Cardiac fibroblast (primary cell): ENCODE data around the gene PIP4K2A.

Source experiments
- DNase-seq, 2 donors: peaks; one replicate each; pipeline versions ENCODE4 v3.0.0 to v3.0.0-alpha.2; 2010; ENCODE audit warnings: low read depth in 2 of 2
- H3K4me3 ChIP-seq, 2 donors: replicated peaks in 1 of 2; 1 replicate in 1 of 2; 2 replicates in 1 of 2; pipeline ENCODE4 v1.5.1; 2011; ENCODE audit warnings: low read depth in 2 of 2, low read length in 2 of 2, mild to moderate bottlenecking in 2 of 2, moderate library complexity in 1 of 2
- CTCF ChIP-seq: IDR thresholded peaks from one replicate; pipeline ENCODE4 v1.5.1; 2011; ENCODE audit warnings: low read depth, mild to moderate bottlenecking, low read length, inconsistent platforms

Gene PIP4K2A

DNA sequence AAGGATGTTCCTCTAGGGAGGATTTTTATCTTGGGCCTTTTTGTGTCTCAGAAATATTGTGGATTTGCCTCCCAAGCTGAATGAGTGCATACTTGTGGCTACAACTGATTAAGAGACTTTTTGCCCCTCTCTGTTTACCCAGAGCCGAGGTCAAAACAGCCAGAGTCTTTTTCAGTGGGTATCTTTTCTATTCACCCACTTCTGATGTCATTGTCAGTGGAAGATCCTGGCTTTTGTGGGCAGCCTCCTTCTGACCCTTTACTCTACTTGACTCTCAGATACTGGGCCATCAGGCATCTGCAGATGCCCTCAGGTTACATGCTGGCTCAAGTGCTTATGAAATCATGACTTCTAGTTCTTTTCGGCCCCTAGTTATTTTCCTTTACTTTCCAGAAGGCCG is 19.6 kb upstream of the PIP4K2A start:
- no peak overlapping the region for H3K4me3 ChIP-seq
- TF ChIP-seq CTCF, result no peak

GRCh38 chr10:22727663-22728062 is 13.3 kb upstream of the PIP4K2A start:
- no peak for TF ChIP-seq CTCF
- DNase-seq, result no peak
- no peak overlapping the region for H3K4me3 ChIP-seq

More for the DNA sequence above, 19.6 kb upstream of the PIP4K2A start:
- DNase-seq, result no peak

DNA sequence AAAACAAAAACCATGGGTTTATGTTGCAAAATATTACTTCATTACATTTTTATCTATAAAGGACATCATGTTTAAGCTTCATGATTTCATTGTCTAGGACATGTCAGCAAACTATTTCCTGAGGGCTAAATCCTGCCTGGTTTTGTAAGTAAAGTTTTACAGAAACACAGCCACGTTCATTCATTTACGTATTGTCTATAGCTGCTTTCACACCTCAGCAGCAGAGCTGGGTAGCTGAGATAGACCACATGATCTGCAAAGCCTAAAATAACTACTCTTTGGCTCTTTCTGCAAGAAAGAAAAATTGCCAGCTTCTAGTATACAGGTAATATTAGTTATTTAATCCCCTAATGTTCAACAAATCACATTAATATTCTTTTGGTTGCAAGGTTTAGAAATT is 12.7 kb upstream of the PIP4K2A start:
- no peak for TF ChIP-seq CTCF

DNA sequence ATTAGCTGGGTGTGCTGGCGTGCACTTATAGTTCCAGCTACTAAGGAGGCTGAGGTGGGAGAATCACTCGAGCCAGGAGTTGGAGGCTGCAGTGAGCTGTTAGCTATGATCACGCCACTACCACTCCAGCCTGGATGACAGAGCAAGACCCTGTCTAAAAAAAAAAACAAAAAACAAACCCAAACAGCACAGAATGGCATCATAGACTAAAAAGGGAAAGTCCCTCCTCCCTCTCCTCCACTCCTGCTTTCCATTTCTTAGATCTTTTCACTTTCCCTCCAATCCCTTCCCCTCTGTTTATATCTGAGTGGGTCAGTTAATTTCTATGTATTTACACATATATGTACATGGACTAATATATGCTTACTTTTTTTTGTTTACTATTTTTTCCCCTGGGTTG is 10.4 kb upstream of the PIP4K2A start:
- DNase-seq, result no peak
- TF ChIP-seq CTCF, result no peak
- H3K4me3 ChIP-seq, result no peak overlapping the region

More for the DNA sequence above, 12.7 kb upstream of the PIP4K2A start:
- no peak for DNase-seq
- no peak overlapping the region for H3K4me3 ChIP-seq

DNA sequence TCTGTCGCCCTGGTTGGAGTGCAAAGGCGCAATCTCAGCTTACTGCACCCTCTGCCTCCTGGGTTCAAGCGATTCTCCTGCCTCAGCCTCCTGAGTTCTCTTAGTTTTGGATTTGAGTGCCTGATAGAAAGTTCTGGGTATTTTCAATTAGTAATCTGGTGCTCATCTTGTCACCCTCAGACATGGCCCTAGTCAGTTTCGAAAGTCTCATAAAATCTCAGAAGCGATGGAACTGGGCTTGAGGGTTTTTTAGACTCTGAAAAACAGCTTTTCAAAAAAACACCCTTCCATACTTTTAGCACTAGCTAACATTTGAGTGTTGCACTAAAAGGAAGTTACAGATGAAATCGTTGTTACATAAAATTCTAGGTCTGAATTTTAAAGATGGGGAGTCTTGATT is 9.4 kb upstream of the PIP4K2A start:
- no peak for TF ChIP-seq CTCF
- no peak for DNase-seq
- H3K4me3 ChIP-seq, result no peak overlapping the region

GRCh38 chr10:22723343-22723779 is 9.0 kb upstream of the PIP4K2A start:
- no peak for TF ChIP-seq CTCF
- no peak for DNase-seq
- H3K4me3 ChIP-seq, result no peak overlapping the region

DNA sequence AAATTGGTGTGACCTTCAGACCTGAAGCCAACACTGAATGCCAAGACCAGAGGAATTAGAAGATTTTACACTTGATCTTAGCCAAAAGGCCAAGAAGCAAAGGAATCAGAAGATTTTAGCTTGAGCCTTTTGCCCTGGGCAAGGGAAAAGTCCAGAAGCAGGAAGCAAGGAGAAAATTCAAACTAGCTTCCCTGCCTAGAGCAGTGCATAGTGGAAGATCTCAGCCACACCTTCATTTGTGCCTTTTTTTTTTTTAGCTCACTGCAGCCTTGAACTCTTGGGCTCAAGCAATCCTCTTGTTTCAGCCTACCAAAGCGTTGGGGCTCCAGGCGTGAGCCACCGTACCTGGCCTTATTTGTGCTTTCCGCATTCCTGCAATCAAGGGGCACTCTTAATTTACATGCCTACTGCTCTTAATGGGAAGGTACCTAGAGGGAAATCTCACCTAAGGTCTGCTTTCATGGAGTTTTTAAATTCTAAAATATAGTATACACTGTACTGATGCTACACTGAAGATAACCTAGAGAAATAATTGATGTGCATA is 8.3 kb upstream of the PIP4K2A start:
- H3K4me3 ChIP-seq, result no peak overlapping the region
- no peak for DNase-seq
- TF ChIP-seq CTCF, result no peak
